OCI-LY3 (cell line): ENCODE results near the gene TRAPPC12.

Source experiments
- H2AFZ ChIP-seq: fragments of 200-600, 300-600 bp; shearing (Covaris generic); 2 replicates; pipeline ENCODE4 v1.6.0; 2014; ENCODE audit warnings: antibody characterized with exemption, low read depth, low read length
- H3K27ac ChIP-seq: fragments of 200-600, 300-600 bp; sonication (generic); 2 replicates; pipeline ENCODE4 v1.5.1; 2014; ENCODE audit warnings: mild to moderate bottlenecking, low read length, moderate library complexity, mixed read lengths
- H3K27me3 ChIP-seq: fragments of 200-600, 300-600 bp; sonication (generic); 2 replicates; pipeline ENCODE4 v1.6.1; 2014; ENCODE audit warnings: low read depth, low read length, mixed read lengths
- H3K36me3 ChIP-seq: fragments of 200-600, 300-600 bp; sonication (generic); replicated peaks from 2 replicates; pipeline ENCODE3; 2014; ENCODE audit warnings: low read depth, low read length, mixed read lengths
- H3K4me1 ChIP-seq: fragments of 300-600, 200-600 bp; sonication (generic); 2 replicates; pipeline ENCODE4 v1.6.1; 2014; ENCODE audit warnings: low read length, mixed read lengths
- H3K4me2 ChIP-seq: fragments of 200-600, 300-600 bp; sonication (generic); 2 replicates; pipeline ENCODE4 v1.6.1; 2014; ENCODE audit warnings: low read length, mixed read lengths
- H3K4me3 ChIP-seq: fragments of 300-600, 200-600 bp; sonication (generic); 2 replicates; pipeline ENCODE4 v1.5.1; 2014; ENCODE audit warnings: antibody characterized with exemption, mild to moderate bottlenecking, low read length, moderate library complexity
- H3K79me2 ChIP-seq: fragments of 300-600, 200-600 bp; shearing (Covaris generic); 2 replicates; pipeline ENCODE4 v1.6.1; 2014; ENCODE audit warnings: mild to moderate bottlenecking, low read length, mixed read lengths
- H3K9ac ChIP-seq: fragments of 300-600, 200-600 bp; shearing (Covaris generic); 2 replicates; pipeline ENCODE4 v1.6.0; 2014; ENCODE audit warnings: mild to moderate bottlenecking, low read length, moderate library complexity
- H3K9me3 ChIP-seq: fragments of 200-600, 300-600 bp; shearing (Covaris generic); 2 replicates; pipeline ENCODE4 v1.6.1; 2014; ENCODE audit warnings: low read length, mixed read lengths; ENCODE audit not compliant: insufficient read depth
- H4K20me1 ChIP-seq: fragments of 200-600, 300-600 bp; sonication (generic); 2 replicates; pipeline ENCODE4 v1.6.1; 2016; ENCODE audit warnings: low read length, mixed read lengths; ENCODE audit not compliant: insufficient read depth
- CTCF ChIP-seq: fragments of 200-600, 300-600 bp; sonication (generic); IDR thresholded peaks from 2 replicates; pipeline ENCODE4 v1.5.1; 2014; ENCODE audit warnings: antibody characterized with exemption, low read length, low read depth
- EZH2phosphoT487 ChIP-seq: fragments of 200-600 bp; shearing (Covaris generic); IDR thresholded peaks from 2 replicates; pipeline ENCODE4 v1.6.1; 2018; ENCODE audit warnings: antibody characterized with exemption, mixed run types, low read depth

TRAPPC12 gene

GRCh38 chr2:3424171-3424795 lies 44.8 kb downstream of the TRAPPC12 start:
- no peak for TF ChIP-seq EZH2phosphoT487
- TF ChIP-seq CTCF = no peak
- Histone ChIP-seq H3K79me2 (no peaks in the 10 kb centered on the region; the same call in 1 of the 2 replicates), H2AFZ (no peak overlapping the region), H3K36me3 (peaks cover 54% of the 10 kb centered on the region), H3K27me3 (no peaks in the 10 kb centered on the region), H3K4me3 (no peak overlapping the region), H3K27ac (no peak overlapping the region), H3K9ac (no peak overlapping the region), H3K4me1 (peaks cover 29% of the 10 kb centered on the region), H4K20me1 (no peaks in the 10 kb centered on the region), H3K4me2 (no peak overlapping the region), H3K9me3 (no peaks in the 10 kb centered on the region)

GRCh38 chr2:3426615-3427014 lies 47.1 kb downstream of the TRAPPC12 start:
- H3K9me3 ChIP-seq = no peaks in the 10 kb centered on the region
- H3K4me3 ChIP-seq = no peak overlapping the region
- TF ChIP-seq CTCF = no peak
- no peak for TF ChIP-seq EZH2phosphoT487
- no peaks in the 10 kb centered on the region for H4K20me1 ChIP-seq
- H3K27ac ChIP-seq = peak overlapping the region; percentile 67
- peaks cover 61% of the 10 kb centered on the region for H3K36me3 ChIP-seq
- no peaks in the 10 kb centered on the region for H3K27me3 ChIP-seq
- peak overlapping the region; percentile 44; the same call in 1 of the 2 replicates for H3K4me2 ChIP-seq
- H3K9ac ChIP-seq = no peak overlapping the region
- H2AFZ ChIP-seq = no peak overlapping the region
- peaks cover 29% of the 10 kb centered on the region for H3K4me1 ChIP-seq
- no peaks in the 10 kb centered on the region; the same call in 1 of the 2 replicates for H3K79me2 ChIP-seq

- Histone ChIP-seq H4K20me1 (no peaks in the 10 kb centered on the region), H2AFZ (no peak overlapping the region), H3K27ac (peak overlapping the region; percentile 67), H3K36me3 (peaks cover 65% of the 10 kb centered on the region), H3K9ac (no peak overlapping the region), H3K4me2 (peak overlapping the region; percentile 44), H3K4me3 (no peak overlapping the region), H3K27me3 (no peaks in the 10 kb centered on the region), H3K79me2 (no peaks in the 10 kb centered on the region; the same call in 1 of the 2 replicates), H3K4me1 (peaks cover 25% of the 10 kb centered on the region), H3K9me3 (no peaks in the 10 kb centered on the region)
- TF ChIP-seq EZH2phosphoT487 (no peak), CTCF (no peak)
These were observed 47.8 kb downstream of the TRAPPC12 start for GRCh38 chr2:3427272-3427671.

DNA sequence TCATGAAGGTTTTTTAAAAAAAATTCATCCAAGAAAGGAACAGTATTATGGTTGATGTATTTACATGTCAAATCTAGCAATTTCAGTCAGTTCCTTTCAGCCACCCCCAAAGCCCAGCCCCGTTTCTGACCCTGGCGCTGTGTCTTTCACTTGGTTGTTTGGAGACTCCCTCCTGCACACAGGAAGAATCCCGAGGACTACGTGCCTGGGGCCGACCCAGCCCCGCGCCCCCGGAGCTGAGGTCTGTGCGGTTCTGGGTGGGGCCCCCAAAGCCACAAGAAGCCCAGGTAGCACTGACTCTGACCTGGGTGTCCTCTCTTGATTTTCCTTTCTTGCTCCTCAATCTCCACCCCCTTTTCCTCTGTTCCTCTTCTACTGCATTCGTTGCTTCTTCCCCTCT lies 49.1 kb downstream of the TRAPPC12 start:
- no peak overlapping the region for H3K27ac ChIP-seq
- no peaks in the 10 kb centered on the region for H3K27me3 ChIP-seq
- no peak overlapping the region for H3K9ac ChIP-seq
- no peak overlapping the region for H3K4me2 ChIP-seq
- H2AFZ ChIP-seq = no peak overlapping the region
- H3K9me3 ChIP-seq = no peaks in the 10 kb centered on the region
- no peak overlapping the region for H3K4me3 ChIP-seq
- TF ChIP-seq EZH2phosphoT487 (no peak), CTCF (no peak)
- no peaks in the 10 kb centered on the region for H4K20me1 ChIP-seq
- peaks cover 62% of the 10 kb centered on the region for H3K36me3 ChIP-seq
- H3K79me2 ChIP-seq = no peaks in the 10 kb centered on the region; the same call in 1 of the 2 replicates
- peaks cover 18% of the 10 kb centered on the region for H3K4me1 ChIP-seq
